Caco-2 (cell line): Measurements from ENCODE around the gene DPT. TPM values are rescaled to one million over a fixed set of nuclear protein-coding genes. Genes with fewer than 3 reads are reported as not detected.

Experiments used
- BruUV-seq: library from RNA; stranded (reverse); fragments of 400-500 nt; replicated peaks from 2 replicates; lab custom pipeline; 2021; lab: Mats Ljungman, UMichigan
- CTCF ChIA-PET: fragments of 300-600 bp; sonication (Branson Sonifier 250); formaldehyde crosslinking; loops from one replicate; lab custom pipeline; 2022; ENCODE audit warnings: antibody characterized with exemption; lab: Charles Lee
- POLR2A ChIA-PET: fragments of 300-600 bp; sonication (Branson Sonifier 250); formaldehyde crosslinking; loops from one replicate; lab custom pipeline; 2022; ENCODE audit warnings: antibody characterized with exemption; lab: Charles Lee
- DNase-seq, 2 experiments: peaks; one replicate each; pipeline versions ENCODE4 v3.0.0 to v3.0.0-alpha.2; 2020 to 2022
- H3K27me3 ChIP-seq: replicated peaks from 2 replicates; pipeline ENCODE4 v1.6.0; 2011; ENCODE audit warnings: low read length; ENCODE audit not compliant: control insufficient read depth, insufficient read depth
- H3K36me3 ChIP-seq: 2 replicates; pipeline ENCODE4 v1.5.1; 2011; ENCODE audit warnings: low read length; ENCODE audit not compliant: control insufficient read depth, insufficient read depth
- H3K4me1 ChIP-seq: fragments of 250-450 bp; sonication (Bioruptor Pico); 2 replicates; pipeline ENCODE4 v1.5.1; 2020; ENCODE audit warnings: mild to moderate bottlenecking
- H3K4me3 ChIP-seq: 2 replicates; pipeline ENCODE4 v1.5.1; 2011; ENCODE audit warnings: low read depth, mild to moderate bottlenecking, control low read depth, low read length
- H3K9me3 ChIP-seq: fragments of 250-450 bp; sonication (Bioruptor Pico); 2 replicates; pipeline ENCODE4 v1.5.1; 2020; ENCODE audit warnings: mild to moderate bottlenecking, moderate library complexity
- H3K27ac Mint-ChIP-seq: one replicate; pipeline ENCODE4 v1.8.0; 2022; ENCODE audit warnings: mixed read lengths; ENCODE audit not compliant: unreplicated experiment
- H3K27me3 Mint-ChIP-seq: one replicate; pipeline ENCODE4 v1.8.0; 2022; ENCODE audit warnings: mixed read lengths; ENCODE audit not compliant: insufficient read depth, unreplicated experiment
- H3K36me3 Mint-ChIP-seq: one replicate; pipeline ENCODE4 v1.8.0; 2022; ENCODE audit warnings: mild to moderate bottlenecking, mixed read lengths; ENCODE audit not compliant: insufficient read depth, unreplicated experiment
- H3K4me1 Mint-ChIP-seq: one replicate; pipeline ENCODE4 v1.8.0; 2022; ENCODE audit warnings: low read depth, mixed read lengths; ENCODE audit not compliant: unreplicated experiment
- H3K4me3 Mint-ChIP-seq: one replicate; pipeline ENCODE4 v1.8.0; 2022; ENCODE audit warnings: mild to moderate bottlenecking, moderate library complexity, mixed read lengths; ENCODE audit not compliant: unreplicated experiment
- H3K9me3 Mint-ChIP-seq: one replicate; pipeline ENCODE4 v1.8.0; 2022; ENCODE audit warnings: mixed read lengths; ENCODE audit not compliant: unreplicated experiment
- CTCF ChIP-seq, 2 experiments: fragments of 200-600 bp in 1 of 2; IDR thresholded peaks; 1 replicate in 1 of 2; 2 replicates in 1 of 2; pipeline versions ENCODE4 v1.5.1 to v1.8.0; 2011 to 2022; ENCODE audit warnings: antibody characterized with exemption in 1 of 2, control low read depth in 1 of 2, inconsistent platforms in 1 of 2, low read depth in 1 of 2, low read length in 1 of 2, mild to moderate bottlenecking in 1 of 2, moderate library complexity in 1 of 2; ENCODE audit not compliant: insufficient read depth in 1 of 2, severe bottlenecking in 1 of 2, unreplicated experiment in 1 of 2
- intact Hi-C: fragments of 100-400 bp; cut with micrococcal nuclease; formaldehyde crosslinking; loops from one replicate; pipeline ENCODE4 v1.10.0; 2022; ENCODE audit not compliant: unreplicated experiment
- total RNA-seq: library from RNA; stranded (reverse); gene quantifications from 2 replicates; pipeline ENCODE4 v1.2.3, GENCODE V29; 2022

The DPT gene
- total RNA-seq, 1 experiment from 2014 or later, result not detected

GRCh38 chr1:168672278-168672677, 56.7 kb downstream of the DPT start:
- POLR2A ChIA-PET, result no interaction called here

GRCh38 chr1:168671782-168672181, 57.2 kb downstream of the DPT start:
- TF ChIP-seq CTCF (IDR thresholded peaks at IDR 0.05; ENCODE audit: insufficient read depth in 1 of 2, low read depth in 1 of 2, low read length in 1 of 2, severe bottlenecking in 1 of 2, unreplicated experiment in 1 of 2), result no peak
- Histone ChIP-seq H3K4me1 (no peaks in the 10 kb centered on the region), H3K36me3 (no peaks in the 10 kb centered on the region), H3K27me3 (no peaks in the 10 kb centered on the region), H3K4me3 (no peak overlapping the region), H3K9me3 (no peaks in the 10 kb centered on the region)
- CTCF ChIA-PET, result no interaction called here
- H3K36me3 Mint-ChIP-seq, result no peaks in the 10 kb centered on the region
- H3K4me1 Mint-ChIP-seq, result no peaks in the 10 kb centered on the region
- intact Hi-C loops, result no loop called here
- no peak for DNase-seq
- no peak overlapping the region for H3K27ac Mint-ChIP-seq
- peaks cover 26% of the 10 kb centered on the region for H3K9me3 Mint-ChIP-seq
- BruUV-seq, result no TSS peak
- H3K27me3 Mint-ChIP-seq, result no peaks in the 10 kb centered on the region
- POLR2A ChIA-PET, result no interaction called here
- no peak overlapping the region for H3K4me3 Mint-ChIP-seq

More at GRCh38 chr1:168672278-168672677, 56.7 kb downstream of the DPT start:
- CTCF ChIA-PET, result no interaction called here
- H3K4me3 Mint-ChIP-seq, result no peak overlapping the region
- no peaks in the 10 kb centered on the region for H3K27me3 Mint-ChIP-seq
- peaks cover 26% of the 10 kb centered on the region for H3K9me3 Mint-ChIP-seq
- intact Hi-C loops, result no loop called here
- H3K9me3 ChIP-seq, result no peaks in the 10 kb centered on the region
- H3K36me3 ChIP-seq, result no peaks in the 10 kb centered on the region
- H3K4me3 ChIP-seq, result no peak overlapping the region
- H3K27me3 ChIP-seq, result no peaks in the 10 kb centered on the region
- no peaks in the 10 kb centered on the region for H3K36me3 Mint-ChIP-seq
- no peak for TF ChIP-seq CTCF (IDR thresholded peaks at IDR 0.05; ENCODE audit: insufficient read depth in 1 of 2, low read depth in 1 of 2, low read length in 1 of 2, severe bottlenecking in 1 of 2, unreplicated experiment in 1 of 2)
- no peak for DNase-seq
- no peaks in the 10 kb centered on the region for H3K4me1 ChIP-seq
- no peaks in the 10 kb centered on the region for H3K4me1 Mint-ChIP-seq
- no TSS peak for BruUV-seq
- H3K27ac Mint-ChIP-seq, result no peak overlapping the region

GRCh38 chr1:168665975-168666374, 63.0 kb downstream of the DPT start:
- H3K9me3 ChIP-seq, result no peaks in the 10 kb centered on the region
- H3K4me1 ChIP-seq, result 0 out of 2 replicates have a peak, but pooled peaks cover 8% of the 10 kb centered on the region
- intact Hi-C loops, result no loop called here
- H3K36me3 ChIP-seq, result no peaks in the 10 kb centered on the region
- Mint-ChIP-seq H3K36me3 (no peaks in the 10 kb centered on the region), H3K27ac (no peak overlapping the region), H3K27me3 (no peaks in the 10 kb centered on the region), H3K4me3 (no peak overlapping the region), H3K4me1 (peaks cover 7% of the 10 kb centered on the region), H3K9me3 (peaks cover 15% of the 10 kb centered on the region)
- CTCF ChIA-PET, result no interaction called here
- BruUV-seq, result no TSS peak
- H3K4me3 ChIP-seq, result no peak overlapping the region
- no peaks in the 10 kb centered on the region for H3K27me3 ChIP-seq
- POLR2A ChIA-PET, result no interaction called here
- TF ChIP-seq CTCF (IDR thresholded peaks at IDR 0.05; ENCODE audit: insufficient read depth in 1 of 2, low read depth in 1 of 2, low read length in 1 of 2, severe bottlenecking in 1 of 2, unreplicated experiment in 1 of 2), result no peak
- DNase-seq, result no peak
